Gastrocnemius medialis (tissue), 4 donors: ENCODE data around the gene GMFB. TPM values are rescaled to one million over a fixed set of nuclear protein-coding genes. Genes with fewer than 3 reads are reported as not detected.

Experiments used
- ATAC-seq, 2 donors: fragments of 150-250 bp; one replicate each; pipeline ENCODE4 v1.9.1; 2016
- DNase-seq, 2 donors: peaks; one replicate each; pipeline ENCODE4 v3.0.0-alpha.2; 2019
- H3K27ac ChIP-seq, 4 donors: fragments of 200-600 bp; sonication (generic); 1 replicate in 1 of 4; 2 replicates in 3 of 4; pipeline ENCODE4 v1.5.1; 2016 to 2018; ENCODE audit warnings: mild to moderate bottlenecking in 2 of 4, moderate library complexity in 1 of 4
- H3K27me3 ChIP-seq, 3 donors: fragments of 200-600 bp; sonication (generic) in 2 of 3; 1 replicate in 1 of 3; 2 replicates in 2 of 3; pipeline versions ENCODE4 v1.5.1 to v1.6.0; 2016 to 2019; ENCODE audit warnings: mild to moderate bottlenecking in 1 of 3, moderate library complexity in 1 of 3
- H3K36me3 ChIP-seq, 2 donors: fragments of 200-600 bp; sonication (generic) in 1 of 2; one replicate each; pipeline ENCODE4 v1.5.1; 2017 to 2018
- H3K4me1 ChIP-seq, 2 donors: fragments of 200-600 bp; sonication (generic) in 1 of 2; one replicate each; pipeline ENCODE4 v1.5.1; 2016 to 2017; ENCODE audit warnings: mild to moderate bottlenecking in 2 of 2
- H3K4me3 ChIP-seq, 4 donors: fragments of 200-600 bp; sonication (generic) in 3 of 4; 1 replicate in 1 of 4; 2 replicates in 3 of 4; pipeline ENCODE4 v1.5.1; 2016 to 2019; ENCODE audit warnings: mild to moderate bottlenecking in 2 of 4
- H3K9me3 ChIP-seq, 3 donors: fragments of 200-600 bp; sonication (generic) in 2 of 3; 1 replicate in 1 of 3; 2 replicates in 2 of 3; pipeline ENCODE4 v1.5.1; 2016 to 2019
- CTCF ChIP-seq, 5 experiments: fragments of 450-650 bp in 3 of 5; fragments of 200-600 bp in 2 of 5; sonication (generic) in 2 of 5; IDR thresholded peaks in 4 of 5; conservative IDR thresholded peaks in 1 of 5; 1 replicate in 4 of 5; 2 replicates in 1 of 5; pipeline ENCODE4 v1.5.1; 2016 to 2019; ENCODE audit warnings: antibody characterized with exemption in 5 of 5, mild to moderate bottlenecking in 3 of 5, moderate library complexity in 3 of 5
- POLR2A ChIP-seq, 2 donors: fragments of 450-650 bp; IDR thresholded peaks; one replicate each; pipeline ENCODE4 v1.6.1; 2017; ENCODE audit warnings: antibody characterized with exemption in 2 of 2, mild to moderate bottlenecking in 2 of 2, moderate library complexity in 2 of 2
- in situ Hi-C, 4 donors: fragments of 200-750 bp; cut with MboI; loops; one replicate each; pipeline versions ENCODE4 v1.15.0 to v1.8.0; 2017; ENCODE audit warnings: low sequenced_read_pairs in 4 of 4
- intact Hi-C: fragments of 100-400 bp; cut with DNase I; formaldehyde crosslinking; loops from one replicate; pipeline ENCODE4 v1.15.1; 2023; ENCODE audit warnings: low total_unique reads
- total RNA-seq, 4 donors: library from RNA; depleted of rRNA; stranded (reverse); fragments of >200 nt; gene quantifications; one replicate each; pipeline versions ENCODE4 v1.1.0 to v1.2.3, GENCODE V29; 2016

Gene GMFB
- total RNA-seq, result 10 to 100 TPM in 1 of 4 donors, 1 to 10 TPM in 3; 5.0 to 21.7 (median 7.3) TPM

- Histone ChIP-seq H3K4me3 (peak within 1 kb of the TSS; percentile 71 to 97 (median 94)), H3K36me3 (no peaks in the 10 kb centered on the region), H3K27me3 (no peaks in the 10 kb centered on the region), H3K27ac (peak within 1 kb of the TSS; percentile 90 to 98 (median 92)), H3K9me3 (no peaks in the 10 kb centered on the region), H3K4me1 (peaks cover 20 to 31% of the 10 kb centered on the region in 2 donors)
- TF ChIP-seq POLR2A (IDR thresholded peaks at IDR 0.05) (peak; percentile 66 to 70), CTCF (IDR thresholded peaks at IDR 0.05 in 4 of 5, conservative IDR thresholded peaks at IDR 0.05 in 1 of 5) (peak in 3 of 5 experiments; percentile 44 to 61 (median 55))
- in situ Hi-C loops, result no loop called here
- ATAC-seq (peak; percentile 97), DNase-seq (peak; percentile 84 to 90)
- intact Hi-C loops, result loop anchor here (1.0 to 2.0 kb wide), 2 partner anchors 21 to 48 kb away; partner anchors contain the start of genes CGRRF1 and CNIH1
These were observed at the start of gene GMFB for GRCh38 chr14:54488646-54489317. GMFB (minus strand) TSS chr14:54488980; CDS start chr14:54488927, 53 bp downstream.

- no peaks in the 10 kb centered on the region for H3K27me3 ChIP-seq
- no peak for TF ChIP-seq POLR2A (IDR thresholded peaks at IDR 0.05)
- TF ChIP-seq CTCF (IDR thresholded peaks at IDR 0.05 in 4 of 5, conservative IDR thresholded peaks at IDR 0.05 in 1 of 5), result no peak
- H3K4me1 ChIP-seq, result no peaks in the 10 kb centered on the region
- no peaks in the 10 kb centered on the region for H3K9me3 ChIP-seq
- intact Hi-C loops (no loop called here), in situ Hi-C loops (no loop called here)
- H3K4me3 ChIP-seq, result no peak overlapping the region
- no peak for ATAC-seq
- no peak for DNase-seq
- peaks cover 0 to 14% of the 10 kb centered on the region in 2 donors for H3K36me3 ChIP-seq
- H3K27ac ChIP-seq, result no peak overlapping the region
These were observed 49.3 kb upstream of the GMFB start for GRCh38 chr14:54538055-54538454.

GRCh38 chr14:54537651-54538050 is 48.9 kb upstream of the GMFB start:
- H3K27ac ChIP-seq, result no peak overlapping the region
- intact Hi-C loops, result no loop called here
- no peak for TF ChIP-seq POLR2A (IDR thresholded peaks at IDR 0.05)
- no peak for TF ChIP-seq CTCF (IDR thresholded peaks at IDR 0.05 in 4 of 5, conservative IDR thresholded peaks at IDR 0.05 in 1 of 5)
- H3K27me3 ChIP-seq, result no peaks in the 10 kb centered on the region
- DNase-seq (no peak), ATAC-seq (no peak)
- in situ Hi-C loops, result no loop called here
- H3K36me3 ChIP-seq, result peaks cover 0 to 14% of the 10 kb centered on the region in 2 donors
- no peak overlapping the region for H3K4me3 ChIP-seq
- H3K4me1 ChIP-seq, result no peaks in the 10 kb centered on the region
- no peaks in the 10 kb centered on the region for H3K9me3 ChIP-seq

GRCh38 chr14:54535646-54536045 is 46.9 kb upstream of the GMFB start:
- in situ Hi-C loops, result no loop called here
- no peak for TF ChIP-seq POLR2A (IDR thresholded peaks at IDR 0.05)
- peaks cover 0 to 17% of the 10 kb centered on the region in 2 donors for H3K36me3 ChIP-seq

GRCh38 chr14:54535126-54535525 is 46.3 kb upstream of the GMFB start:
- intact Hi-C loops, result no loop called here
- DNase-seq (no peak), ATAC-seq (no peak)
- Histone ChIP-seq H3K27ac (no peak overlapping the region), H3K4me3 (no peak overlapping the region), H3K27me3 (no peaks in the 10 kb centered on the region), H3K4me1 (no peaks in the 10 kb centered on the region), H3K9me3 (no peaks in the 10 kb centered on the region), H3K36me3 (peaks cover 0 to 20% of the 10 kb centered on the region in 2 donors)
- in situ Hi-C loops, result no loop called here
- TF ChIP-seq CTCF (IDR thresholded peaks at IDR 0.05 in 4 of 5, conservative IDR thresholded peaks at IDR 0.05 in 1 of 5) (no peak), POLR2A (IDR thresholded peaks at IDR 0.05) (no peak)

More at GRCh38 chr14:54535646-54536045, 46.9 kb upstream of the GMFB start:
- ATAC-seq (no peak), DNase-seq (no peak)
- Histone ChIP-seq H3K27me3 (no peaks in the 10 kb centered on the region), H3K27ac (no peak overlapping the region), H3K4me1 (no peaks in the 10 kb centered on the region), H3K4me3 (no peak overlapping the region), H3K9me3 (no peaks in the 10 kb centered on the region)
- intact Hi-C loops, result no loop called here
